WTC11 (cell line): ENCODE results near the gene ANTXRL. TPM values are rescaled to one million over a fixed set of nuclear protein-coding genes. Genes with fewer than 3 reads are reported as not detected.
"Not testable (repeated sequence)": the region's sequence is repeated elsewhere in the genome, so short reads cannot be mapped to it uniquely, and the experiment has no call there.

Experiments
- ATAC-seq: fragments of 200-7000 bp; cut with Tn5 transposase; 2 replicates; pipeline ENCODE4 v1.10.0; 2021; ENCODE audit warnings: mild to moderate bottlenecking, moderate library complexity
- CTCF ChIA-PET: fragments of 300-600 bp; sonication (Branson Sonifier 250); formaldehyde crosslinking; loops from one replicate; lab custom pipeline; 2021; ENCODE audit warnings: antibody characterized with exemption; lab: Charles Lee
- POLR2A ChIA-PET: fragments of 350-600 bp; sonication (Branson Sonifier 250); formaldehyde crosslinking; loops from one replicate; lab custom pipeline; 2021; ENCODE audit warnings: antibody characterized with exemption; lab: Charles Lee
- DNase-seq: peaks from one replicate; pipeline ENCODE4 v3.0.0; 2021; ENCODE audit warnings: low spot score
- H3K27ac Mint-ChIP-seq: 2 replicates; pipeline ENCODE4 v1.8.0; 2021; ENCODE audit warnings: mixed read lengths
- H3K27me3 Mint-ChIP-seq: 2 replicates; pipeline ENCODE4 v1.8.0; 2021; ENCODE audit warnings: low read depth, mild to moderate bottlenecking, moderate library complexity, mixed read lengths
- H3K36me3 Mint-ChIP-seq: 2 replicates; pipeline ENCODE4 v1.8.0; 2021; ENCODE audit warnings: mixed read lengths
- H3K4me1 Mint-ChIP-seq: 2 replicates; pipeline ENCODE4 v1.8.0; 2022; ENCODE audit warnings: mixed read lengths
- H3K4me3 Mint-ChIP-seq: 2 replicates; pipeline ENCODE4 v1.8.0; 2021; ENCODE audit warnings: mild to moderate bottlenecking, moderate library complexity, mixed read lengths
- H3K9me3 Mint-ChIP-seq: 2 replicates; pipeline ENCODE4 v1.8.0; 2021; ENCODE audit warnings: mixed read lengths
- AR ChIP-seq: fragments of 250-450 bp; sonication (Bioruptor Pico); IDR thresholded peaks from 2 replicates; pipeline ENCODE4 v1.9.0; 2021; ENCODE audit warnings: mild to moderate bottlenecking
- ATF3 ChIP-seq: sonication (generic); formaldehyde crosslinking; conservative IDR thresholded peaks from 2 replicates; pipeline ENCODE4 v1.8.1; 2022; ENCODE audit warnings: mild to moderate bottlenecking, missing genetic modification reagents
- CDX4 ChIP-seq: fragments of 250-450 bp; sonication (Bioruptor Pico); IDR thresholded peaks from 2 replicates; pipeline ENCODE4 v1.9.0; 2021; ENCODE audit warnings: moderate library complexity, mild to moderate bottlenecking, inconsistent platforms, borderline replicate concordance
- FOXJ3 ChIP-seq: sonication (generic); formaldehyde crosslinking; IDR thresholded peaks from 2 replicates; pipeline ENCODE4 v1.9.0; 2021; ENCODE audit warnings: missing genetic modification reagents, mild to moderate bottlenecking, borderline replicate concordance
- GABPB1 ChIP-seq: sonication (generic); formaldehyde crosslinking; IDR thresholded peaks from 2 replicates; pipeline ENCODE4 v1.8.1; 2023; ENCODE audit warnings: mild to moderate bottlenecking, missing genetic modification reagents
- HMGXB4 ChIP-seq: sonication (generic); formaldehyde crosslinking; IDR thresholded peaks from 2 replicates; pipeline ENCODE4 v1.8.1; 2023; ENCODE audit warnings: mild to moderate bottlenecking, moderate library complexity, missing genetic modification reagents
- KAT7 ChIP-seq: sonication (generic); formaldehyde crosslinking; IDR thresholded peaks from 2 replicates; pipeline ENCODE4 v1.8.1; 2023; ENCODE audit warnings: missing genetic modification reagents, mild to moderate bottlenecking, borderline replicate concordance
- MYBL2 ChIP-seq: sonication (generic); formaldehyde crosslinking; IDR thresholded peaks from 2 replicates; pipeline ENCODE4 v1.8.1; 2023; ENCODE audit warnings: mild to moderate bottlenecking, moderate library complexity, missing genetic modification reagents
- PREB ChIP-seq: sonication (generic); formaldehyde crosslinking; IDR thresholded peaks from 2 replicates; pipeline ENCODE4 v1.8.1; 2022; ENCODE audit warnings: mild to moderate bottlenecking, missing genetic modification reagents, moderate library complexity, borderline replicate concordance
- PRRX2 ChIP-seq: fragments of 250-450 bp; sonication (Bioruptor Pico); IDR thresholded peaks from 2 replicates; pipeline ENCODE4 v1.8.0; 2021; ENCODE audit warnings: mild to moderate bottlenecking
- SP1 ChIP-seq: sonication (generic); formaldehyde crosslinking; conservative IDR thresholded peaks from 2 replicates; pipeline ENCODE4 v1.8.1; 2022; ENCODE audit warnings: missing genetic modification reagents
- ZNF281 ChIP-seq: sonication (generic); formaldehyde crosslinking; IDR thresholded peaks from 2 replicates; pipeline ENCODE4 v1.8.0; 2023; ENCODE audit warnings: mild to moderate bottlenecking, missing genetic modification reagents
- total RNA-seq: library from RNA; stranded (reverse); gene quantifications from 3 replicates; pipeline ENCODE4 v1.2.3, GENCODE V29; 2021

ANTXRL gene
- total RNA-seq, 1 experiment from 2014 or later: not detected

- TF ChIP-seq ZNF281 (CRISPR knock-in tag) (no peak), ATF3 (CRISPR knock-in tag) (no peak), KAT7 (CRISPR knock-in tag) (no peak), FOXJ3 (no peak), PRRX2 (CRISPR knock-in tag) (no peak)
These were observed 22.5 kb upstream of the ANTXRL start (continued) for GRCh38 chr10:46264336-46264735.

- Mint-ChIP-seq H3K36me3 (no peaks in the 10 kb centered on the region), H3K4me3 (no peak overlapping the region), H3K27ac (no peak overlapping the region), H3K9me3 (no peaks in the 10 kb centered on the region), H3K4me1 (no peaks in the 10 kb centered on the region), H3K27me3 (no peaks in the 10 kb centered on the region)
- POLR2A ChIA-PET: no interaction called here
- DNase-seq: no peak
- no peak for ATAC-seq
- CTCF ChIA-PET: no interaction called here
- TF ChIP-seq CDX4 (CRISPR knock-in tag) (no peak), HMGXB4 (CRISPR knock-in tag) (no peak), AR (CRISPR knock-in tag) (no peak), MYBL2 (CRISPR knock-in tag) (no peak), SP1 (CRISPR knock-in tag) (no peak), PREB (CRISPR knock-in tag) (no peak), GABPB1 (no peak), PRRX2 (CRISPR knock-in tag) (no peak)
These were observed 21.9 kb upstream of the ANTXRL start for GRCh38 chr10:46264737-46265368.

DNA sequence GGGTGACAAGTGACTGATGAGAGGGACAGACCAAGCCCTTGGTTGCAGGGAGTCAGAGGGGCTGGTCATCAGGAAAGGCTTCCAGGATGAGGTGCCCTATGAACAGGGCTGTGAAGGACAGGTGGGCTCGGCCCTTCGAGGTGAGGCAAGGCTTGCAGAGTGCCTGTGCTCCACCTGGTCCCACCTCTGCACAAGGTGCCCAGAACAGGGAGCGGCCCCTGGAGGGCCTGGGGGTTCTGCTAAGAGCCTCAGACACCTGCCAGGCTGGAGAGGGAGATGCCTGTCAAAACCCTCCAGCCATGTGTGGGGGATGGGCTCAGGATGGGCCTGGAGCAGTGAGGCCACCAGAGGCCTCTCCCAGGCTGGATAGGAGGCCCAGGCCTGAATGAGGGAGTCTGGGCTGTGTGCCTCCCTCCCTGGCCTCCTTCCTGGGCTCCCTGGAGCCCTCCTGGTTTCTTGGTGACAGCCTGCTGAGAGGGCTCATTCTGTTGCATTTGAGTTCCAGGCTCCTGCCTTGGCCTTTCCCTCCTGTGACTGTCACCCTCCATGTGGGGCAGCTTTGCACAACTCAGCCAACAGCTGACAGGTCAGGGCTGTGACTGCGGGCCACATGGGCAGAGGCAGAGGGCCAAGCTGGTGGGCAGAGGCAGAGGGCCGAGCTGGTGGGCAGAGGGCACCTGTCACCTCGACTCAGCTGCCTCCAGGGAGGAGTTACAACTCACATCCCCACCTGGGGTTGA lies 21.1 kb upstream of the ANTXRL start:
- CTCF ChIA-PET: interaction anchor here (1.3 kb wide), 1 partner anchor 37 kb away, joined by 6 read pairs; no protein-coding TSS in a partner anchor
- POLR2A ChIA-PET, H3K4me3 Mint-ChIP-seq, H3K9me3 Mint-ChIP-seq, DNase-seq, H3K4me1 Mint-ChIP-seq, H3K36me3 Mint-ChIP-seq, ATAC-seq, H3K27ac Mint-ChIP-seq, H3K27me3 Mint-ChIP-seq: not testable (repeated sequence)
